Activated naive CD4-positive, alpha-beta T cell treated with anti-CD3 and anti-CD28 coated beads for 36 hours (primary cell): Measurements from ENCODE around the gene UBE2N. TPM values are rescaled to one million over a fixed set of nuclear protein-coding genes. Genes with fewer than 3 reads are reported as not detected.

Experiments used
- CTCF ChIA-PET: fragments of 350-600 bp; sonication (Branson Sonifier 250); formaldehyde crosslinking; loops from one replicate; lab custom pipeline; 2021; ENCODE audit warnings: antibody characterized with exemption; lab: Charles Lee
- DNase-seq: peaks from one replicate; pipeline ENCODE4 v3.0.0-alpha.2; 2020
- H3K27ac Mint-ChIP-seq: one replicate; pipeline ENCODE4 v1.8.0; 2021; ENCODE audit warnings: mild to moderate bottlenecking, mixed read lengths
- H3K27me3 Mint-ChIP-seq: one replicate; pipeline ENCODE4 v1.8.0; 2021; ENCODE audit warnings: low read depth, mixed read lengths
- H3K36me3 Mint-ChIP-seq: one replicate; pipeline ENCODE4 v1.8.0; 2021; ENCODE audit warnings: low read depth, mixed read lengths
- H3K4me1 Mint-ChIP-seq: one replicate; pipeline ENCODE4 v1.8.0; 2021; ENCODE audit warnings: low read depth, mixed read lengths
- H3K4me3 Mint-ChIP-seq: one replicate; pipeline ENCODE4 v1.8.0; 2021; ENCODE audit warnings: mild to moderate bottlenecking, moderate library complexity, mixed read lengths
- H3K9me3 Mint-ChIP-seq: one replicate; pipeline ENCODE4 v1.8.0; 2021; ENCODE audit warnings: mixed read lengths
- intact Hi-C: fragments of 100-400 bp; cut with micrococcal nuclease; formaldehyde crosslinking; loops from one replicate; pipeline ENCODE4 v1.15.1; 2023
- total RNA-seq, 2 experiments: library from RNA; stranded (reverse); gene quantifications; one replicate each; pipeline ENCODE4 v1.2.3, GENCODE V29; 2021

The UBE2N gene, protein sequence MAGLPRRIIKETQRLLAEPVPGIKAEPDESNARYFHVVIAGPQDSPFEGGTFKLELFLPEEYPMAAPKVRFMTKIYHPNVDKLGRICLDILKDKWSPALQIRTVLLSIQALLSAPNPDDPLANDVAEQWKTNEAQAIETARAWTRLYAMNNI
- 100 to 1,000 TPM; 143 TPM for total RNA-seq

DNA sequence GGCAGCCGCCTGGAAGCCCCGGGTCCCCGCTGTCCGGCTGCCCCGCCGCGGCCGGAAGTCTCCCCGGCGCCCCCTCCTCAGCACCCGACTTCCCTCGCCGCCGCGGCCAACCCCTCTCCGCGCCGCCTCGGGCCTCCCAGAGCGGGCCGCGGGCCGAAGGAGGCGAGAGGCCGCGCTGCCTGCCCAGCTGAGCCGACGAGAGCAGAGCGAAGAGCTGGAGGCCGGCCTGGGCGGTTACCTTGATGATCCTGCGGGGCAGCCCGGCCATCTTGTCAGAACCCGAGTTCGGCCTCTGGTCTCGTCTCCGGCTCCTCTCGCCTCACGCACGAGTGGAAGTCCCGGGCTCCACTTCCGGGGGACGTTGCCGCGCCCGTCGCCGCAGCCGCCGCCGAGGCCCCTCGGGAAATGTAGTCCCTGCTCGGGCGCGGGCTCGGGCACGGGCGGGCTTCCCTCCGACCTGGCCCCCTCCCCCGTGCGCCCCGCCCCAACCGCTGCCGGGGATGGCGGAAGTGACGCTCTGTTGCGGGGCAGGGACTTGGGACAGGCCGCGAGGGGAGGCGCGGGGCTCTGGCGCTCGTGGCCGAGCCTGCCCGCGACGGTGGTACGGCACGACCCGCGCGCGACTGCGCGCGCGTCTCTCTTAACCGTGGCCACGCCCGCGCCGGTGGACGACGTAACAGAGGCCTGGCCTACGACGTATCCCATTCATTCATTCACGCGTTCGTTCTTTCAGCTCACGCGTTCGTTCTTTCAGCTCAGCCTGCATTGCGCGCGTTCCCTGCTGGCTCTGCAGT is at the start of gene UBE2N:
Gene UBE2N (minus strand): TSS at position 331 of the 794 bp plus-strand sequence. CDS start 63 bp downstream, at position 268.
- intact Hi-C loops = loop anchor here (1.0 to 5.0 kb wide), 9 partner anchors 25 to 660 kb away; partner anchors contain the start of genes CRADD, EEA1, MRPL42 and NUDT4
- H3K27ac Mint-ChIP-seq = peak within 1 kb of the TSS; percentile 94
- H3K9me3 Mint-ChIP-seq = no peaks in the 10 kb centered on the region
- DNase-seq = peak; percentile 96
- H3K27me3 Mint-ChIP-seq = no peaks in the 10 kb centered on the region
- H3K4me3 Mint-ChIP-seq = peak within 1 kb of the TSS; percentile 95
- H3K4me1 Mint-ChIP-seq = peaks cover 46% of the 10 kb centered on the region
- CTCF ChIA-PET = interaction anchor here (0.7 to 1.1 kb wide), 2 partner anchors 26 to 200 kb away, joined by 3 to 4 read pairs; partner anchors contain the start of gene MRPL42
- peaks cover 6% of the 10 kb centered on the region for H3K36me3 Mint-ChIP-seq

DNA sequence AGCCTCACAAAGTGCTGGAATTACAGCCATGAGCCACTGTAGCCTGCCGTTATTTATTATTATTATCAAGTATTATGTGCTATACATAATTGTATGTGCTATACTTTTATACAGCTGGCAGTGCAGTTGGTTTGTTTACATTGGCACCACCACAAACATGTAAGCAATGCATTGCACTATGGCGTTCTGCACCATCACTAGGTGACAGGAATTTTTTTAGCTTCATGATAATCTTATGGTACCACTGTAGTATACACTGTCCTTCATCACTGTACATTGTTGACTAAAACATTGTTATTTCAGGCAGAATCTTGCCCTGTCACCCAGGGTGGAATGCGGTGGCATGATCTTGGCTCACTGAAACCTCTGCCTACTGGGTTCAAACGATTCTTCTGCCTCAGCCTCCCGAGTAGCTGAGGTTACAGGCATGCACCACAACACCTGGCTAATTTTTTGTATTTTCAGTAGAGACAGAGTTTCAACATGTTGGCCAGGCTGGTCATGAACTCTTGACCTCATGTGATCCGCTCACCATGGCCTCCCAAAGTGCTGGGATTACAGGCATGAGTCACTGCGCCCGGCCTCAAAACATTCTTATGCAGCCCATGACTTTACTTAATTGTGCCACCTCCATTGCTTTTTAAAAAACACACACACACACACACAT is 42.7 kb upstream of the UBE2N start:
- DNase-seq = no peak
- no peaks in the 10 kb centered on the region for H3K9me3 Mint-ChIP-seq
- peaks cover 21% of the 10 kb centered on the region for H3K36me3 Mint-ChIP-seq
- H3K27me3 Mint-ChIP-seq = no peaks in the 10 kb centered on the region
- CTCF ChIA-PET = interaction anchor here (0.7 to 0.8 kb wide), 2 partner anchors 46 to 497 kb away, joined by 3 to 5 read pairs; no protein-coding TSS in a partner anchor
- H3K4me1 Mint-ChIP-seq = peaks cover 2% of the 10 kb centered on the region
- intact Hi-C loops = no loop called here
- no peak overlapping the region for H3K4me3 Mint-ChIP-seq
- H3K27ac Mint-ChIP-seq = no peak overlapping the region

DNA sequence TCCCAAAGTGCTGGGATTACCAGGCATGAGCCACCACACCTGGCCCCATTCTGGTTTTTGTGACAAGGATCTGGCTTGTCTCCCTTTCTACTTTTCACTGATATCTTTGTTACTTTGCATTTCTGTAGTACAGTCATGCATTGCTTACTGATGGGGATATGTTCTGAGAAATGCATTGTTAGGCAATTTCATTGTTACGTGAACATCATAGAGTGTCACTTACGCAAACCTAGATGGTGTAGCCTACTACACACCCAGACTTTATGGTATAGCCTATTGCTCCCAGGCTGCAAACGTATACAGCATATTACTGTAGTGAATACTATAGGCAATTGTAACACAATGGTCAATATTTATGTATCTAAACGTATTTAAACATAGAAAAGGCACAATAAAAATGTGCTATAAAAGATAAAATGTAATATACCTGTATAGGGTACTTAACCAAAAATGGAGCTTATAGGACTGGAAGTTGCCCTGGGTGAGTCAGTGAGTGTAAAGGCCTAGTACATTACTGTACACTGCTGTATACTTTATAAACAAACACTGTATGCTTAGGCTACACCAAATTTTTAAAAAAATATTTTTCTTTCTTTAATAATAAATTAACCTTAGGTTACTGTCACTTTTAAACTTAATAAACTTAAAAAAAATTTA is 41.5 kb upstream of the UBE2N start:
- Mint-ChIP-seq H3K4me3 (no peak overlapping the region), H3K27me3 (no peaks in the 10 kb centered on the region), H3K9me3 (no peaks in the 10 kb centered on the region), H3K4me1 (no peaks in the 10 kb centered on the region), H3K27ac (no peak overlapping the region), H3K36me3 (peaks cover 17% of the 10 kb centered on the region)
- DNase-seq = no peak
- CTCF ChIA-PET = interaction anchor here (1.6 kb wide), 1 partner anchor 20 kb away, joined by 4 read pairs; no protein-coding TSS in a partner anchor
- intact Hi-C loops = no loop called here

DNA sequence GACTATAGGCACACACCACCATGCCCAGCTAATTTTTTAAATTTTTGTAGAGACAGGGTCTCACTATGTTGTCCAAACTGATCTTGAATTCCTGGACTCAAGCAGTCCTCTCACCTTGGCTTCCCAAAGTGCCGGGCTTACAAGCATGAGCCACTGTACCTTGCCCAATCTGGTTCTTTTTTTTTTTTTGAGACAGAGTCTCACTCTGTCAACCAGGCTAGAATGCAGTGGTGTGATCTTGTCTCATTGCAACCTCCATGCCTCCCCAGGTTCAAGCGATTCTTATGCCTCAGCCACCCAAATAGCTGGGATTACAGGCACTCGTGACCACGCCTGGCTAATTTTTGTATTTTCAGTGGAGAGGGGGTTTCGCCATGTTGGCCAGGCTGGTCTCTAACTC is 41.0 kb upstream of the UBE2N start:
- DNase-seq = no peak
- Mint-ChIP-seq H3K27ac (no peak overlapping the region), H3K27me3 (no peaks in the 10 kb centered on the region), H3K4me3 (no peak overlapping the region), H3K4me1 (no peaks in the 10 kb centered on the region), H3K36me3 (peaks cover 14% of the 10 kb centered on the region), H3K9me3 (no peaks in the 10 kb centered on the region)
- intact Hi-C loops = no loop called here
- CTCF ChIA-PET = interaction anchor here (1.5 to 1.6 kb wide), 2 partner anchors 15 to 20 kb away, joined by 4 read pairs; no protein-coding TSS in a partner anchor

GRCh38 chr12:93476555-93476954 is 34.8 kb upstream of the UBE2N start:
- H3K27ac Mint-ChIP-seq = no peak overlapping the region
- intact Hi-C loops = no loop called here
- CTCF ChIA-PET = interaction anchor here (0.9 to 1.1 kb wide), 2 partner anchors 9 to 93 kb away, joined by 3 read pairs; partner anchors contain the start of gene MRPL42
- H3K4me3 Mint-ChIP-seq = no peak overlapping the region
- no peaks in the 10 kb centered on the region for H3K9me3 Mint-ChIP-seq
- H3K36me3 Mint-ChIP-seq = peaks cover 14% of the 10 kb centered on the region
- no peak for DNase-seq
- H3K4me1 Mint-ChIP-seq = peaks cover 2% of the 10 kb centered on the region
- H3K27me3 Mint-ChIP-seq = no peaks in the 10 kb centered on the region

- H3K36me3 Mint-ChIP-seq = peaks cover 14% of the 10 kb centered on the region
- no peaks in the 10 kb centered on the region for H3K27me3 Mint-ChIP-seq
- H3K9me3 Mint-ChIP-seq = no peaks in the 10 kb centered on the region
- no peak overlapping the region for H3K4me3 Mint-ChIP-seq
- no peak overlapping the region for H3K27ac Mint-ChIP-seq
- CTCF ChIA-PET = interaction anchor here (1.0 to 1.3 kb wide), 2 partner anchors 10 to 33 kb away, joined by 3 to 4 read pairs; no protein-coding TSS in a partner anchor
- peaks cover 32% of the 10 kb centered on the region for H3K4me1 Mint-ChIP-seq
- no peak for DNase-seq
- intact Hi-C loops = loop anchor here (5.0 kb wide), 1 partner anchor 372 kb away; no protein-coding TSS in a partner anchor
These were observed 27.6 kb upstream of the UBE2N start for GRCh38 chr12:93469386-93469785.

DNA sequence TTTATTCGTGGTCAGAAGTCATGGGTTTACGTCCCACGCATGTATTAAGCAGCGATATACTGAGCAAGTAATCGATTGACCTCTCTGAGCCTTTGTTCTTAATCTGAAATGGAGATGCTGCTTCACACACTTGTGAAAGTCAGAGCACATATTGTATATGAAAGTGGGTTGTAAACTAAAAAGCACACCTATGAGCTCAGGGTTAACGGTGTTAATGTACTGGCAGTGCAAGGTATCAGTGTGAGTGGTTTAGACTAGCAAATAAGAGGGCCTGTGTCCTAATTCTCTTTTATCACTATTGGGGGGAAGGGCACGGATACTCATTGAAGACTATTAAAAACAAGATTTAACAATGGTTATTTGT is 26.2 kb upstream of the UBE2N start:
- H3K27ac Mint-ChIP-seq = peak overlapping the region; percentile 91
- CTCF ChIA-PET = interaction anchor here (0.6 to 1.6 kb wide), 11 partner anchors 9 to 912 kb away, joined by 3 to 7 read pairs (median 4); partner anchors contain the start of gene UBE2N
- DNase-seq = no peak
- peaks cover 12% of the 10 kb centered on the region for H3K36me3 Mint-ChIP-seq
- no peaks in the 10 kb centered on the region for H3K27me3 Mint-ChIP-seq
- peaks cover 32% of the 10 kb centered on the region for H3K4me1 Mint-ChIP-seq
- peak overlapping the region; percentile 95 for H3K4me3 Mint-ChIP-seq
- no peaks in the 10 kb centered on the region for H3K9me3 Mint-ChIP-seq
- intact Hi-C loops = loop anchor here (5.0 kb wide), 1 partner anchor 371 kb away; no protein-coding TSS in a partner anchor

GRCh38 chr12:93467351-93468007 is 25.7 kb upstream of the UBE2N start, which contains the start of gene MRPL42:
MRPL42 (plus strand) TSS chr12:93467514; CDS start chr12:93469286, 1,772 bp downstream.
- H3K9me3 Mint-ChIP-seq = no peaks in the 10 kb centered on the region
- H3K27ac Mint-ChIP-seq = peak within 1 kb of the TSS; percentile 91
- intact Hi-C loops = loop anchor here (1.0 to 5.0 kb wide), 7 partner anchors 19 to 479 kb away; partner anchors contain the start of genes CRADD and NUDT4
- peak; percentile 95 for DNase-seq
- no peaks in the 10 kb centered on the region for H3K27me3 Mint-ChIP-seq
- H3K36me3 Mint-ChIP-seq = peaks cover 12% of the 10 kb centered on the region
- H3K4me3 Mint-ChIP-seq = peak within 1 kb of the TSS; percentile 95
- CTCF ChIA-PET = interaction anchor here (0.6 to 1.6 kb wide), 11 partner anchors 9 to 912 kb away, joined by 3 to 7 read pairs (median 4); partner anchors contain the start of gene UBE2N
- peaks cover 32% of the 10 kb centered on the region for H3K4me1 Mint-ChIP-seq

GRCh38 chr12:93466625-93467350 is 25.0 kb upstream of the UBE2N start:
- H3K9me3 Mint-ChIP-seq = no peaks in the 10 kb centered on the region
- DNase-seq = no peak
- peak overlapping the region; percentile 95 for H3K4me3 Mint-ChIP-seq
- no peaks in the 10 kb centered on the region for H3K27me3 Mint-ChIP-seq
- H3K36me3 Mint-ChIP-seq = peaks cover 10% of the 10 kb centered on the region
- H3K27ac Mint-ChIP-seq = peak overlapping the region; percentile 91
- H3K4me1 Mint-ChIP-seq = peaks cover 32% of the 10 kb centered on the region
- intact Hi-C loops = loop anchor here (1.0 to 5.0 kb wide), 7 partner anchors 18 to 478 kb away; partner anchors contain the start of genes CRADD and NUDT4
- CTCF ChIA-PET = interaction anchor here (0.6 to 1.6 kb wide), 6 partner anchors 23 to 259 kb away, joined by 3 to 5 read pairs (median 4); partner anchors contain the start of gene UBE2N

DNA sequence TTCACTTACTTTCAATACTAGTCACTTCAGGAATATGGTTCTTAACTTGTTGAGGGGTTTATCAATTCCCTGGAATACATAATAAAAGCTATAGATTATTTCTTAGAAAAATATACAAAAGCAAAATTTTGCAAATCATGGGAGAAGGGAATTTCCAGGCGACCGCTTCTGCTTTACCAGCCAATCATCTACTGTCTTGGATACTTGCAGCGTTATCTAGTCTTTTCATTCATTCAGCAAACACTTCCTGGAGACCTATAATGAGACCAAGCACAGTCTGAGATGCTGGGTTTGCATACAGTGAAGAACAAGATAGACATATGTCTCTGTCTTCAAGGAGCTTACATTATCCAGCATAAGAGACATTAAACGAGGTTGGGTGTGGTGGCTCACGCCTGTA is 24.1 kb upstream of the UBE2N start:
- DNase-seq = no peak
- peaks cover 29% of the 10 kb centered on the region for H3K4me1 Mint-ChIP-seq
- H3K36me3 Mint-ChIP-seq = peaks cover 9% of the 10 kb centered on the region
- H3K27me3 Mint-ChIP-seq = no peaks in the 10 kb centered on the region
- no peaks in the 10 kb centered on the region for H3K9me3 Mint-ChIP-seq
- H3K27ac Mint-ChIP-seq = no peak overlapping the region
- CTCF ChIA-PET = no interaction called here
- no peak overlapping the region for H3K4me3 Mint-ChIP-seq
- intact Hi-C loops = loop anchor here (5.0 kb wide), 1 partner anchor 369 kb away; no protein-coding TSS in a partner anchor
